KBM-7 (cell line): Measurements from ENCODE around the gene C1orf198.
A peak's percentile ranks its signal among the peaks of the same experiment; 100 is the strongest.
"Not testable (repeated sequence)": the region's sequence is repeated elsewhere in the genome, so short reads cannot be mapped to it uniquely, and the experiment has no call there.

Source experiments
- DNase-seq: peaks from one replicate; pipeline ENCODE4 v3.0.0-alpha.2; 2015
- in situ Hi-C: fragments of 300-500 bp; cut with MboI; formaldehyde crosslinking; loops from 2 replicates; pipeline ENCODE4 v1.14.3; 2020; ENCODE audit warnings: low sequenced_read_pairs, low pct_unique_long_range_greater_than_20kb, mixed read lengths

C1orf198 gene

GRCh38 chr1:230864441-230864840 is 3.9 kb downstream of the C1orf198 start:
- peak; percentile 6 for DNase-seq
- in situ Hi-C loops = no loop called here

- peak; percentile 72 for DNase-seq
- in situ Hi-C loops = no loop called here
Measured at GRCh38 chr1:230863449-230863848, 4.9 kb downstream of the C1orf198 start.

GRCh38 chr1:230861970-230862595 is 6.2 kb downstream of the C1orf198 start:
- in situ Hi-C loops = no loop called here
- no peak for DNase-seq

- in situ Hi-C loops = no loop called here
- no peak for DNase-seq
Measured at GRCh38 chr1:230861489-230861888, 6.8 kb downstream of the C1orf198 start.

GRCh38 chr1:230860617-230861384 is 7.5 kb downstream of the C1orf198 start:
- in situ Hi-C loops = no loop called here

GRCh38 chr1:230858918-230859729 is 9.2 kb downstream of the C1orf198 start:
- DNase-seq = no peak

More at GRCh38 chr1:230860617-230861384, 7.5 kb downstream of the C1orf198 start:
- DNase-seq = no peak

GRCh38 chr1:230858236-230858820 is 10.0 kb downstream of the C1orf198 start:
- no peak for DNase-seq
- in situ Hi-C loops = no loop called here

More at GRCh38 chr1:230858918-230859729, 9.2 kb downstream of the C1orf198 start:
- in situ Hi-C loops = no loop called here

- in situ Hi-C loops = no loop called here
- no peak for DNase-seq
Measured at GRCh38 chr1:230857822-230858221, 10.5 kb downstream of the C1orf198 start.

- DNase-seq = no peak
- in situ Hi-C loops = no loop called here
Measured at GRCh38 chr1:230857077-230857476, 11.2 kb downstream of the C1orf198 start.

GRCh38 chr1:230855886-230856285 is 12.4 kb downstream of the C1orf198 start:
- DNase-seq = no peak
- in situ Hi-C loops = no loop called here

- in situ Hi-C loops = no loop called here
- no peak for DNase-seq
Measured at GRCh38 chr1:230854423-230854822, 13.9 kb downstream of the C1orf198 start.

- no peak for DNase-seq
- in situ Hi-C loops = no loop called here
Measured at GRCh38 chr1:230853731-230854130, 14.6 kb downstream of the C1orf198 start.

GRCh38 chr1:230852959-230853358 is 15.4 kb downstream of the C1orf198 start:
- in situ Hi-C loops = no loop called here
- DNase-seq = no peak

- in situ Hi-C loops = no loop called here
Measured at GRCh38 chr1:230851291-230851691, 17.0 kb downstream of the C1orf198 start.

GRCh38 chr1:230850547-230850946 is 17.8 kb downstream of the C1orf198 start:
- in situ Hi-C loops = no loop called here

More at GRCh38 chr1:230851291-230851691, 17.0 kb downstream of the C1orf198 start:
- no peak for DNase-seq

GRCh38 chr1:230849451-230850224 is 18.7 kb downstream of the C1orf198 start:
- no peak for DNase-seq
- in situ Hi-C loops = no loop called here

More at GRCh38 chr1:230850547-230850946, 17.8 kb downstream of the C1orf198 start:
- no peak for DNase-seq

- in situ Hi-C loops = no loop called here
- no peak for DNase-seq
Measured at GRCh38 chr1:230848235-230848634, 20.1 kb downstream of the C1orf198 start.

- DNase-seq, in situ Hi-C loops: not testable (repeated sequence)
Measured at GRCh38 chr1:230845184-230845583, 23.1 kb downstream of the C1orf198 start.

- DNase-seq = no peak
- in situ Hi-C loops = no loop called here
Measured at GRCh38 chr1:230844561-230844960, 23.8 kb downstream of the C1orf198 start.
